CD14-positive monocyte (primary cell): Measurements from ENCODE around the gene MORN5. TPM values are rescaled to one million over a fixed set of nuclear protein-coding genes. Genes with fewer than 3 reads are reported as not detected.

Experiments used
- DNase-seq, 3 donors: peaks; one replicate each; pipeline ENCODE4 v3.0.0-alpha.2; 2011 to 2022
- H2AFZ ChIP-seq: 2 replicates; pipeline ENCODE4 v1.6.0; 2012; ENCODE audit warnings: mild to moderate bottlenecking, low read depth, low read length, inconsistent platforms; ENCODE audit not compliant: insufficient read depth, poor library complexity, severe bottlenecking
- H3K27ac ChIP-seq, 2 donors: 1 replicate in 1 of 2; 2 replicates in 1 of 2; pipeline ENCODE4 v1.5.1; 2012 to 2013; ENCODE audit warnings: low read length in 2 of 2, control low read depth in 1 of 2, inconsistent platforms in 1 of 2, low read depth in 1 of 2, mild to moderate bottlenecking in 1 of 2
- H3K27me3 ChIP-seq, 2 donors: one replicate each; pipeline versions ENCODE4 v1.6.0 to v1.6.1; 2011 to 2013; ENCODE audit warnings: low read length in 2 of 2; ENCODE audit not compliant: control insufficient read depth in 2 of 2, insufficient read depth in 2 of 2
- H3K36me3 ChIP-seq, 2 donors: replicated peaks in 1 of 2; 1 replicate in 1 of 2; 2 replicates in 1 of 2; pipeline versions ENCODE4 v1.5.1 to v1.6.1; 2012 to 2013; ENCODE audit warnings: low read length in 2 of 2, control low read depth in 1 of 2, inconsistent platforms in 1 of 2, mild to moderate bottlenecking in 1 of 2; ENCODE audit not compliant: insufficient read depth in 2 of 2, control insufficient read depth in 1 of 2
- H3K4me1 ChIP-seq, 2 donors: 1 replicate in 1 of 2; 2 replicates in 1 of 2; pipeline versions ENCODE4 v1.5.1 to v1.6.1; 2012 to 2013; ENCODE audit warnings: low read length in 2 of 2, control low read depth in 1 of 2, inconsistent platforms in 1 of 2, mild to moderate bottlenecking in 1 of 2, moderate library complexity in 1 of 2; ENCODE audit not compliant: insufficient read depth in 2 of 2, control insufficient read depth in 1 of 2
- H3K4me2 ChIP-seq: replicated peaks from 2 replicates; pipeline ENCODE3; 2012; ENCODE audit warnings: low read length, moderate library complexity, mild to moderate bottlenecking; ENCODE audit not compliant: poor library complexity, severe bottlenecking; ENCODE audit errors: extremely low read depth
- H3K4me3 ChIP-seq, 3 experiments: fragments of 200-600 bp in 1 of 3; sonication (generic) in 1 of 3; replicated peaks in 1 of 3; 1 replicate in 2 of 3; 2 replicates in 1 of 3; pipeline ENCODE4 v1.5.1; 2011 to 2013; ENCODE audit warnings: low read length in 3 of 3, mild to moderate bottlenecking in 3 of 3, control low read depth in 2 of 3, low read depth in 2 of 3, inconsistent platforms in 1 of 3, moderate library complexity in 1 of 3
- H3K79me2 ChIP-seq: 2 replicates; pipeline ENCODE4 v1.6.0; 2012; ENCODE audit warnings: mild to moderate bottlenecking, control low read depth, inconsistent platforms, low read length, moderate library complexity; ENCODE audit not compliant: insufficient read depth
- H3K9ac ChIP-seq: 2 replicates; pipeline ENCODE4 v1.6.0; 2017; ENCODE audit warnings: low read length, mild to moderate bottlenecking; ENCODE audit not compliant: insufficient read depth, poor library complexity, severe bottlenecking
- H3K9me3 ChIP-seq, 2 donors: replicated peaks in 1 of 2; 1 replicate in 1 of 2; 2 replicates in 1 of 2; pipeline versions ENCODE4 v1.5.1 to v1.6.1; 2012 to 2013; ENCODE audit warnings: low read length in 2 of 2, control low read depth in 1 of 2; ENCODE audit not compliant: control insufficient read depth in 1 of 2, insufficient read depth in 1 of 2
- H4K20me1 ChIP-seq: 2 replicates; pipeline ENCODE4 v1.6.0; 2012; ENCODE audit warnings: mild to moderate bottlenecking, low read length, control low read depth, moderate library complexity; ENCODE audit not compliant: insufficient read depth
- H3K27ac Mint-ChIP-seq, 7 donors: one replicate each; pipeline ENCODE4 v1.8.0; 2020; ENCODE audit warnings: mild to moderate bottlenecking in 7 of 7, mixed read lengths in 7 of 7, moderate library complexity in 6 of 7, inconsistent platforms in 2 of 7
- H3K27me3 Mint-ChIP-seq, 3 donors: one replicate each; pipeline ENCODE4 v1.8.0; 2021 to 2022; ENCODE audit warnings: low read depth in 3 of 3, mild to moderate bottlenecking in 3 of 3, mixed read lengths in 3 of 3, moderate library complexity in 3 of 3, inconsistent platforms in 1 of 3
- H3K36me3 Mint-ChIP-seq, 2 donors: one replicate each; pipeline ENCODE4 v1.8.0; 2020; ENCODE audit warnings: mixed read lengths in 2 of 2, inconsistent platforms in 1 of 2, mild to moderate bottlenecking in 1 of 2
- H3K4me1 Mint-ChIP-seq: one replicate; pipeline ENCODE4 v1.8.0; 2020; ENCODE audit warnings: mild to moderate bottlenecking, mixed read lengths
- H3K4me3 Mint-ChIP-seq, 2 donors: one replicate each; pipeline ENCODE4 v1.8.0; 2020; ENCODE audit warnings: mild to moderate bottlenecking in 2 of 2, mixed read lengths in 2 of 2, moderate library complexity in 1 of 2
- H3K9me3 Mint-ChIP-seq, 7 donors: one replicate each; pipeline ENCODE4 v1.8.0; 2020 to 2022; ENCODE audit warnings: mixed read lengths in 7 of 7, mild to moderate bottlenecking in 6 of 7, moderate library complexity in 6 of 7, inconsistent platforms in 2 of 7
- CTCF ChIP-seq: fragments of 200-600 bp; IDR thresholded peaks from one replicate; pipeline ENCODE4 v1.8.0; 2022; ENCODE audit warnings: antibody characterized with exemption, mild to moderate bottlenecking
- WGBS: methylation state at CpG from one replicate; pipeline ENCODE4 v1.1.5; 2013; ENCODE audit warnings: missing lambda C conversion rate; ENCODE audit not compliant: insufficient coverage; 5-methylcytosine and 5-hydroxymethylcytosine counted together
- intact Hi-C, 2 donors: fragments of 100-400 bp; cut with micrococcal nuclease; formaldehyde crosslinking; loops; one replicate each; pipeline versions ENCODE4 v1.15.0 to v1.15.1; 2023
- polyA minus RNA-seq: library from RNA; depleted of rRNA, polyadenylated mRNA; stranded (reverse); fragments of >200 nt; gene quantifications from 2 replicates; pipeline ENCODE4 v1.2.3, GENCODE V29; 2012
- polyA plus RNA-seq, 3 donors: library from polyadenylated mRNA; depleted of rRNA in 1 of 3; unstranded in 2 of 3; stranded (reverse) in 1 of 3; fragments of 300-500 nt in 2 of 3; fragments of >200 nt in 1 of 3; fragmentation: Illumina TruSeq in 2 of 3; gene quantifications; 1 replicate in 2 of 3; 2 replicates in 1 of 3; pipeline ENCODE4 v1.2.3, GENCODE V29; 2012 to 2021
- total RNA-seq, 12 experiments: library from RNA in 1 of 12; stranded (reverse) in 1 of 12; fragments of 120-200 nt in 1 of 12; gene quantifications; one replicate each; pipeline ENCODE4 v1.2.4 and lab custom pipeline; 2013 to 2026; ENCODE audit warnings: mixed read lengths in 6 of 12, inconsistent platforms in 1 of 12

MORN5 gene
- not detected for total RNA-seq (2013)
- polyA plus RNA-seq (not detected), polyA minus RNA-seq (not detected in 2 replicates), total RNA-seq (lab: John Stamatoyannopoulos, UW) (0 to 0.60 (median 0) reads per million in 11 experiments)

- Histone ChIP-seq H3K27me3 (peaks cover 0 to under 1% of the 10 kb centered on the region in 2 donors), H3K4me1 (peaks cover 7 to 10% of the 10 kb centered on the region in 2 donors), H3K9me3 (no peaks in the 10 kb centered on the region), H3K36me3 (no peaks in the 10 kb centered on the region), H3K27ac (peak within 1 kb of the TSS; percentile 19 to 89), H3K4me3 (peak within 1 kb of the TSS; percentile 67 to 94 (median 86)), H2AFZ (peak within 1 kb of the TSS; percentile 100), H3K4me2 (peak within 1 kb of the TSS; percentile 89), H3K79me2 (peaks cover 38% of the 10 kb centered on the region), H3K9ac (peak within 1 kb of the TSS; percentile 89), H4K20me1 (peaks cover 29% of the 10 kb centered on the region)
- Mint-ChIP-seq H3K27ac (peak within 1 kb of the TSS; percentile 88 to 95 (median 93)), H3K27me3 (peaks cover 9 to 13% (median 11%) of the 10 kb centered on the region in 3 donors), H3K36me3 (no peaks in the 10 kb centered on the region), H3K4me1 (peaks cover 32% of the 10 kb centered on the region), H3K4me3 (peak within 1 kb of the TSS; percentile 98 to 99), H3K9me3 (peaks cover 3 to 7% (median 4%) of the 10 kb centered on the region in 7 donors)
- TF ChIP-seq CTCF = no peak
- 1% methylated on average over 39 of the region's 56 CpGs for WGBS
- intact Hi-C loops = loop anchor here (5.0 kb wide), 2 partner anchors 62 to 67 kb away; partner anchors contain the start of gene TTLL11 (in 1 of the 2)
- peak; percentile 94 to 97 (median 95) for DNase-seq
Measured at GRCh38 chr9:122159026-122159924, at the start of gene MORN5, which contains the start of gene NDUFA8. TSS of gene MORN5 (plus strand) at chr9:122159908. CDS start at chr9:122159973, 65 bp downstream. TSS of gene NDUFA8 (minus strand) at chr9:122159779. CDS start at chr9:122159677, 102 bp downstream.

- H3K79me2 ChIP-seq = no peaks in the 10 kb centered on the region
- no peaks in the 10 kb centered on the region for H4K20me1 ChIP-seq
- no peak overlapping the region for H3K27ac ChIP-seq
- no peak for TF ChIP-seq CTCF
- no peak overlapping the region for H3K4me3 Mint-ChIP-seq
- H3K27me3 Mint-ChIP-seq = peaks cover 0 to 11% (median 5%) of the 10 kb centered on the region in 3 donors
- H3K9me3 Mint-ChIP-seq = peaks cover 0 to 3% (median 0%) of the 10 kb centered on the region in 7 donors
- H3K27me3 ChIP-seq = no peaks in the 10 kb centered on the region
- no peak overlapping the region for H2AFZ ChIP-seq
- WGBS = 87% methylated on average over 5 of the region's 7 CpGs
- H3K4me3 ChIP-seq = no peak overlapping the region
- no peaks in the 10 kb centered on the region for H3K4me1 Mint-ChIP-seq
- H3K4me1 ChIP-seq = no peaks in the 10 kb centered on the region
- H3K36me3 Mint-ChIP-seq = no peaks in the 10 kb centered on the region
- H3K9me3 ChIP-seq = no peaks in the 10 kb centered on the region
- H3K36me3 ChIP-seq = no peaks in the 10 kb centered on the region
- no peak overlapping the region for H3K4me2 ChIP-seq
- no peak overlapping the region for H3K27ac Mint-ChIP-seq
- intact Hi-C loops = no loop called here
- DNase-seq = no peak
- H3K9ac ChIP-seq = no peak overlapping the region
Measured at GRCh38 chr9:122110100-122110833, 49.4 kb upstream of the MORN5 start.
